WERI-Rb-1 (cell line): ENCODE results near the gene TIMM22.
A peak's percentile ranks its signal among the peaks of the same experiment; 100 is the strongest.

Experiments
- DNase-seq: peaks from one replicate; pipeline ENCODE4 v3.0.0-alpha.2; 2020
- H3K27ac ChIP-seq: fragments of 250-450 bp; sonication (Bioruptor Pico); 2 replicates; pipeline ENCODE4 v1.5.1; 2020; ENCODE audit warnings: mild to moderate bottlenecking, moderate library complexity
- H3K27me3 ChIP-seq: fragments of 250-450 bp; sonication (Bioruptor Pico); 2 replicates; pipeline ENCODE4 v1.5.1; 2021; ENCODE audit warnings: mild to moderate bottlenecking, low read depth, moderate library complexity; ENCODE audit not compliant: insufficient read depth, severe bottlenecking
- H3K36me3 ChIP-seq: fragments of 250-450 bp; sonication (Bioruptor Pico); 2 replicates; pipeline ENCODE4 v1.5.1; 2020; ENCODE audit warnings: mild to moderate bottlenecking, moderate library complexity
- H3K4me3 ChIP-seq: 2 replicates; pipeline ENCODE4 v1.5.1; 2011; ENCODE audit warnings: low read depth, mild to moderate bottlenecking, control low read depth, low read length
- H3K9me3 ChIP-seq: fragments of 250-450 bp; sonication (Bioruptor Pico); 2 replicates; pipeline ENCODE4 v1.5.1; 2021; ENCODE audit warnings: mild to moderate bottlenecking, moderate library complexity; ENCODE audit not compliant: severe bottlenecking
- CTCF ChIP-seq: IDR thresholded peaks from 2 replicates; pipeline ENCODE4 v1.5.1; 2011; ENCODE audit warnings: low read depth, mild to moderate bottlenecking, control low read depth, inconsistent platforms, low read length

Gene TIMM22

DNA sequence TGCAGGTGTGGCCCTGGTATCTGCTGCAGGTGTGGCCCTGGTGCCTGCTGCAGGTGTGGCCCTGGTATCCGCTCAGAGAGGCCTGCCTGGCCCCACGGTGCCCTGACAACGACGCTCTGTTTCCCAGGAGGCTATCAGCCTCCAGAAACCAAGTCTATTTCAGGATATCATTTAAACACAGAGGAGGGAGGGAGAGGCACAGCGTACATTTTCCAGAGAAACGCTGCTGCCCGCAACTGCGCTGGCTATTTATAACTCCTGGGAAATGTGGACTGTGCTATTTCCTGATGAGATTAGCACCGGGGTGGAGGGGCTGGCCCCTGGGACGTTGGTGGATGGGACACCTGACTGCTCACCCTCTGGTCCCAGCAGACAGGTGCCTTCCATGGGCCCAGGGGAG is 22.5 kb downstream of the TIMM22 start:
- no peak overlapping the region for H3K4me3 ChIP-seq
- 0 out of 2 replicates have a peak overlapping the region, but pooled peaks have one; percentile 36 for H3K27ac ChIP-seq
- no peaks in the 10 kb centered on the region for H3K9me3 ChIP-seq
- no peaks in the 10 kb centered on the region; the same call in 1 of the 2 replicates for H3K36me3 ChIP-seq
- no peaks in the 10 kb centered on the region for H3K27me3 ChIP-seq
- no peak for TF ChIP-seq CTCF
- no peak for DNase-seq

- Histone ChIP-seq H3K9me3 (no peaks in the 10 kb centered on the region), H3K4me3 (no peak overlapping the region), H3K36me3 (no peaks in the 10 kb centered on the region; the same call in 1 of the 2 replicates), H3K27me3 (no peaks in the 10 kb centered on the region), H3K27ac (no peak overlapping the region)
- DNase-seq = no peak
- no peak for TF ChIP-seq CTCF
These were observed 24.2 kb downstream of the TIMM22 start for GRCh38 chr17:1021147-1021546.

DNA sequence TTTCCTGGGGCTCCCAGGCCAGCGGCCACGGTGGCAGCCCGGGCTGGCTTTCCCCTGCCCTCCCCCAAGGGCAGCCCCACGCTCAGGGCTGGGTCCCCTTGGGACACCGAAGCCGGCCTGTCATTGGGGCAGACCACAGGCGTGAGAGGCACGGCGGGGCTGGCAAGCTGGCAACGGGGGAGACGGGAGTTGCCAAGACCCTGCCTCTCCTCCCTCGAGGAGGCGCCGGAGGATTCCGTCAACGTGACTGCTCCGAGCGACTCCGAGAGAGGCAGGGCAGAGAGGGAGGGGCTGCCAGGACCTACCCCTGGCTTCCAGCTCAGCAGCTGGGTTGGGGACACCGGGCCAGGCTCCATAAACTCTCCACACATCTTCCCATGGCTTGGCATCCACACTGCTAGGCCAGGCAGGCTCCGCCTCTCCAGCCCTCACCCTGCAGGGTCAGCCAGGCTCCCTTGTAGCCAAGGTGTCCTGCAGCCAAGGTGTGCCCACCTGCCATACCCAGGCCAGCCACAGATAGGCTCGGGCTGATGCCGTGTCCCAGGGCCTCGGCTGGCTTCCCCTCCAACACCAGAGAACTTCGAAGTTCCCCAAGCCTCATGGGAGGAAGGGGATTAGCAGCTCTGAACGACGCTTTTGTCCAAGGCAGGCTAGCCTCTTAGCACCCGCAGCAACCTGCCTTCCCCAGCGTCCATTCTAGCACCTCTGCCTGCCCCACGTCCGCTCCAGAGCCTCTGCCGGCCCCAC is 25.5 kb downstream of the TIMM22 start:
- Histone ChIP-seq H3K4me3 (no peak overlapping the region), H3K9me3 (no peaks in the 10 kb centered on the region), H3K27me3 (no peaks in the 10 kb centered on the region), H3K36me3 (no peaks in the 10 kb centered on the region; the same call in 1 of the 2 replicates), H3K27ac (no peak overlapping the region)
- DNase-seq = no peak
- TF ChIP-seq CTCF = no peak

GRCh38 chr17:1024076-1024475 is 27.1 kb downstream of the TIMM22 start:
- no peak overlapping the region for H3K27ac ChIP-seq
- DNase-seq = no peak
- no peaks in the 10 kb centered on the region for H3K27me3 ChIP-seq
- no peak overlapping the region for H3K4me3 ChIP-seq
- TF ChIP-seq CTCF = no peak
- no peaks in the 10 kb centered on the region; the same call in none of the 2 replicates for H3K36me3 ChIP-seq
- no peaks in the 10 kb centered on the region for H3K9me3 ChIP-seq

GRCh38 chr17:1025733-1026598 is 29.0 kb downstream of the TIMM22 start:
- no peak overlapping the region for H3K4me3 ChIP-seq
- H3K36me3 ChIP-seq = no peaks in the 10 kb centered on the region; the same call in none of the 2 replicates
- no peaks in the 10 kb centered on the region for H3K27me3 ChIP-seq
- no peak for TF ChIP-seq CTCF
- no peaks in the 10 kb centered on the region for H3K9me3 ChIP-seq
- H3K27ac ChIP-seq = no peak overlapping the region
- DNase-seq = no peak
